Gastrocnemius medialis (tissue), 4 donors: Measurements from ENCODE around the gene THSD7B.

ENCODE experiments used
- CTCF ChIP-seq, 5 experiments: fragments of 450-650 bp in 3 of 5; fragments of 200-600 bp in 2 of 5; sonication (generic) in 2 of 5; IDR thresholded peaks in 4 of 5; conservative IDR thresholded peaks in 1 of 5; 1 replicate in 4 of 5; 2 replicates in 1 of 5; pipeline ENCODE4 v1.5.1; 2016 to 2019; ENCODE audit warnings: antibody characterized with exemption in 5 of 5, mild to moderate bottlenecking in 3 of 5, moderate library complexity in 3 of 5
- POLR2A ChIP-seq, 2 donors: fragments of 450-650 bp; IDR thresholded peaks; one replicate each; pipeline ENCODE4 v1.6.1; 2017; ENCODE audit warnings: antibody characterized with exemption in 2 of 2, mild to moderate bottlenecking in 2 of 2, moderate library complexity in 2 of 2

- TF ChIP-seq CTCF (IDR thresholded peaks at IDR 0.05 in 4 of 5, conservative IDR thresholded peaks at IDR 0.05 in 1 of 5) (no peak), POLR2A (IDR thresholded peaks at IDR 0.05) (no peak)
These were observed 616.4 kb downstream of the THSD7B start for GRCh38 chr2:137381731-137382130.
